Small intestine (tissue), 7 donors: ENCODE data around the gene MASP2. TPM values are rescaled to one million over a fixed set of nuclear protein-coding genes. Genes with fewer than 3 reads are reported as not detected.

ENCODE experiments used
- DNase-seq, 2 donors: peaks; one replicate each; pipeline versions ENCODE4 v3.0.0 to v3.0.0-alpha.2; 2013
- FAIRE-seq: peaks from 2 replicates; lab custom pipeline; 2012; peaks lifted over from hg19 to GRCh38; lab: Jason Lieb, UNC
- H3K27ac ChIP-seq, 3 donors: one replicate each; pipeline ENCODE4 v1.5.1; 2013; ENCODE audit warnings: low read length in 2 of 3, mild to moderate bottlenecking in 2 of 3, control low read depth in 1 of 3, inconsistent platforms in 1 of 3, low read depth in 1 of 3, moderate library complexity in 1 of 3
- H3K27me3 ChIP-seq, 3 donors: one replicate each; pipeline ENCODE4 v1.6.1; 2013; ENCODE audit warnings: low read length in 3 of 3, inconsistent platforms in 1 of 3; ENCODE audit not compliant: control insufficient read depth in 3 of 3, insufficient read depth in 3 of 3
- H3K36me3 ChIP-seq, 3 donors: one replicate each; pipeline ENCODE4 v1.6.1; 2013; ENCODE audit warnings: low read length in 3 of 3, inconsistent platforms in 1 of 3, low read depth in 1 of 3, mild to moderate bottlenecking in 1 of 3, moderate library complexity in 1 of 3; ENCODE audit not compliant: control insufficient read depth in 3 of 3, insufficient read depth in 2 of 3
- H3K4me1 ChIP-seq, 3 donors: one replicate each; pipeline ENCODE4 v1.6.1; 2013; ENCODE audit warnings: low read length in 2 of 3, inconsistent platforms in 1 of 3, low read depth in 1 of 3, mild to moderate bottlenecking in 1 of 3, moderate library complexity in 1 of 3; ENCODE audit not compliant: control insufficient read depth in 3 of 3, insufficient read depth in 2 of 3
- H3K4me3 ChIP-seq, 3 donors: one replicate each; pipeline ENCODE4 v1.5.1; 2013; ENCODE audit warnings: low read length in 3 of 3, control low read depth in 1 of 3, inconsistent platforms in 1 of 3, low read depth in 1 of 3, mild to moderate bottlenecking in 1 of 3, moderate library complexity in 1 of 3
- H3K9me3 ChIP-seq, 2 donors: one replicate each; pipeline ENCODE4 v1.6.1; 2013; ENCODE audit warnings: low read depth in 1 of 2, low read length in 1 of 2; ENCODE audit not compliant: control insufficient read depth in 2 of 2, insufficient read depth in 1 of 2
- WGBS, 3 donors: extraction: QIAGEN DNeasy Blood & Tissue Kit; methylation state at CpG; one replicate each; pipeline ENCODE4 v1.1.7; 2013; 5-methylcytosine and 5-hydroxymethylcytosine counted together
- polyA plus RNA-seq, 4 donors: library from polyadenylated mRNA; stranded (reverse) in 3 of 4; unstranded in 1 of 4; fragments of 200-250 nt in 3 of 4; fragments of 120-200 nt in 1 of 4; gene quantifications; one replicate each; pipeline versions ENCODE4 v1.2.1 to v1.2.3, GENCODE V29; 2013
- donor health status: healthy with polysubstance abuse.
- donor health status: control.
- donor health status: control.
- donor health status: Bipolar disorder and iron deficiency.
- donor health status: healthy.

Gene MASP2
- polyA plus RNA-seq, 4 donors: 4.7 TPM; not detected in 3

- H3K27me3 ChIP-seq: no peaks in the 10 kb centered on the region
- peaks cover 3 to 12% (median 3%) of the 10 kb centered on the region in 3 donors for H3K4me1 ChIP-seq
- no peak for FAIRE-seq
- peaks cover 3 to 54% (median 11%) of the 10 kb centered on the region in 3 donors for H3K36me3 ChIP-seq
- 0 to 2% (median 0%) methylated on average over 41 to 83 of the region's 83 CpGs for WGBS, 3 donors
- peak within 1 kb of the TSS; percentile 84 to 91 (median 90) for H3K4me3 ChIP-seq
- H3K9me3 ChIP-seq: peaks cover 0 to 2% of the 10 kb centered on the region in 2 donors
- peak; percentile 90 to 95 for DNase-seq
- peak within 1 kb of the TSS; percentile 45 to 82 (median 50) for H3K27ac ChIP-seq
Measured at GRCh38 chr1:11059968-11060830, 13.2 kb upstream of the MASP2 start, which contains the start of gene SRM. SRM (minus strand) TSS chr1:11060018; CDS start chr1:11059943, 75 bp downstream.

GRCh38 chr1:11059155-11059967 is 12.3 kb upstream of the MASP2 start:
- peak overlapping the region in 1 of 3 donors; percentile 45 for H3K27ac ChIP-seq
- FAIRE-seq (no peak), DNase-seq (peak; percentile 24 to 29)
- H3K27me3 ChIP-seq: no peaks in the 10 kb centered on the region
- no peaks in the 10 kb centered on the region for H3K9me3 ChIP-seq
- H3K4me1 ChIP-seq: peaks cover 3 to 12% (median 3%) of the 10 kb centered on the region in 3 donors
- peak overlapping the region; percentile 65 to 91 (median 90) for H3K4me3 ChIP-seq
- H3K36me3 ChIP-seq: peaks cover 0 to 55% (median 11%) of the 10 kb centered on the region in 3 donors
- 1% methylated on average over 38 to 72 of the region's 72 CpGs for WGBS, 3 donors

GRCh38 chr1:11058595-11059154 is 11.6 kb upstream of the MASP2 start:
- WGBS, 3 donors: 11 to 47% (median 18%) methylated on average over 25 to 28 of the region's 28 CpGs
- Histone ChIP-seq H3K36me3 (peaks cover 0 to 56% (median 11%) of the 10 kb centered on the region in 3 donors), H3K9me3 (no peaks in the 10 kb centered on the region), H3K4me3 (peak overlapping the region in 2 of 3 donors; percentile 65 to 90), H3K27me3 (no peaks in the 10 kb centered on the region), H3K4me1 (peaks cover 3 to 12% (median 3%) of the 10 kb centered on the region in 3 donors), H3K27ac (no peak overlapping the region)
- no peak for FAIRE-seq
- DNase-seq: peak; percentile 20 to 32

- H3K4me3 ChIP-seq: no peak overlapping the region
- H3K27me3 ChIP-seq: no peaks in the 10 kb centered on the region
- FAIRE-seq: no peak
- H3K9me3 ChIP-seq: no peaks in the 10 kb centered on the region
- WGBS, 3 donors: 93 to 95% (median 93%) methylated on average over 14 of the region's 14 CpGs
- H3K36me3 ChIP-seq: peaks cover 0 to 52% (median 11%) of the 10 kb centered on the region in 3 donors
- H3K27ac ChIP-seq: no peak overlapping the region
- peaks cover 3 to 12% (median 3%) of the 10 kb centered on the region in 3 donors for H3K4me1 ChIP-seq
- DNase-seq: no peak
Measured at GRCh38 chr1:11058026-11058425, 11.0 kb upstream of the MASP2 start.

GRCh38 chr1:11057477-11057876 is 10.4 kb upstream of the MASP2 start:
- no peak for FAIRE-seq
- Histone ChIP-seq H3K27me3 (peaks cover 0 to 5% (median 0%) of the 10 kb centered on the region in 3 donors), H3K36me3 (peaks cover 0 to 52% (median 11%) of the 10 kb centered on the region in 3 donors), H3K4me1 (peaks cover 3 to 12% (median 3%) of the 10 kb centered on the region in 3 donors), H3K4me3 (no peak overlapping the region), H3K27ac (no peak overlapping the region), H3K9me3 (no peaks in the 10 kb centered on the region)
- 84 to 91% (median 87%) methylated on average over 8 of the region's 8 CpGs for WGBS, 3 donors
- no peak for DNase-seq

- WGBS, 3 donors: 92 to 96% (median 92%) methylated on average over 7 of the region's 7 CpGs
- FAIRE-seq (no peak), DNase-seq (no peak)
- Histone ChIP-seq H3K9me3 (no peaks in the 10 kb centered on the region), H3K4me1 (peaks cover 3 to 12% (median 3%) of the 10 kb centered on the region in 3 donors), H3K27ac (no peak overlapping the region), H3K36me3 (peaks cover 0 to 45% (median 11%) of the 10 kb centered on the region in 3 donors), H3K4me3 (no peak overlapping the region), H3K27me3 (peaks cover 0 to 13% (median 0%) of the 10 kb centered on the region in 3 donors)
Measured at GRCh38 chr1:11056504-11056903, 9.5 kb upstream of the MASP2 start.

GRCh38 chr1:11055676-11056075 is 8.6 kb upstream of the MASP2 start:
- no peak overlapping the region for H3K4me3 ChIP-seq
- peaks cover 0 to 13% (median 0%) of the 10 kb centered on the region in 3 donors for H3K27me3 ChIP-seq
- peaks cover 3 to 8% (median 3%) of the 10 kb centered on the region in 3 donors for H3K4me1 ChIP-seq
- DNase-seq (no peak), FAIRE-seq (no peak)
- 70 to 88% (median 80%) methylated on average over 9 to 12 of the region's 12 CpGs for WGBS, 3 donors
- H3K9me3 ChIP-seq: no peaks in the 10 kb centered on the region
- H3K27ac ChIP-seq: no peak overlapping the region
- H3K36me3 ChIP-seq: peaks cover 0 to 45% (median 11%) of the 10 kb centered on the region in 3 donors
